ENCODE results near the gene PRMT7. TPM values are rescaled to one million over a fixed set of nuclear protein-coding genes. Genes with fewer than 3 reads are reported as not detected.
A peak's percentile ranks its signal among the peaks of the same experiment; 100 is the strongest.

The PRMT7 gene
- total and polyA plus RNA-seq, 2 donors: 57.9 to 65.5 TPM

- Histone ChIP-seq H3K4me1 (ENCODE audit: control insufficient read depth in 2 of 2, insufficient read depth in 2 of 2, low read length in 2 of 2) (peaks cover 64 to 90% of the 10 kb centered on the region in 2 donors), H3K4me3 (ENCODE audit: low read length in 2 of 2) (no peak overlapping the region), H3K9me3 (ENCODE audit: control insufficient read depth in 2 of 2, insufficient read depth in 1 of 2, low read length in 1 of 2) (peaks cover 1 to 2% of the 10 kb centered on the region in 2 donors), H3K27ac (ENCODE audit: low read depth in 1 of 2, low read length in 1 of 2) (peak overlapping the region; percentile 60 to 64), H3K27me3 (ENCODE audit: control insufficient read depth in 2 of 2, insufficient read depth in 1 of 2, low read length in 1 of 2) (no peaks in the 10 kb centered on the region), H3K36me3 (ENCODE audit: control insufficient read depth in 2 of 2, insufficient read depth in 2 of 2, low read length in 1 of 2) (peaks cover 31 to 66% of the 10 kb centered on the region in 2 donors)
- WGBS: 61% methylated on average over 1 of the region's 1 CpG
- DNase-seq (ENCODE audit: low read depth in 6 of 9, low spot score in 9 of 9): no peak
Measured at GRCh38 chr16:68270353-68270752, 40.5 kb upstream of the PRMT7 start.

- peak in 3 of 9 donors; percentile 74 to 88 (median 74) for DNase-seq (ENCODE audit: low read depth in 6 of 9, low spot score in 9 of 9)
- Histone ChIP-seq H3K9me3 (ENCODE audit: control insufficient read depth in 2 of 2, insufficient read depth in 1 of 2, low read length in 1 of 2) (peaks cover 1 to 2% of the 10 kb centered on the region in 2 donors), H3K27me3 (ENCODE audit: control insufficient read depth in 2 of 2, insufficient read depth in 1 of 2, low read length in 1 of 2) (no peaks in the 10 kb centered on the region), H3K4me3 (ENCODE audit: low read length in 2 of 2) (peak overlapping the region in 1 of 2 donors; percentile 18), H3K27ac (ENCODE audit: low read depth in 1 of 2, low read length in 1 of 2) (peak overlapping the region; percentile 97), H3K36me3 (ENCODE audit: control insufficient read depth in 2 of 2, insufficient read depth in 2 of 2, low read length in 1 of 2) (peaks cover 35 to 76% of the 10 kb centered on the region in 2 donors), H3K4me1 (ENCODE audit: control insufficient read depth in 2 of 2, insufficient read depth in 2 of 2, low read length in 2 of 2) (peaks cover 69 to 95% of the 10 kb centered on the region in 2 donors)
- WGBS: 96% methylated on average over 4 of the region's 4 CpGs
Measured at GRCh38 chr16:68272507-68273209, 38.2 kb upstream of the PRMT7 start.

- Histone ChIP-seq H3K4me1 (ENCODE audit: control insufficient read depth in 2 of 2, insufficient read depth in 2 of 2, low read length in 2 of 2) (peaks cover 67 to 95% of the 10 kb centered on the region in 2 donors), H3K27ac (ENCODE audit: low read depth in 1 of 2, low read length in 1 of 2) (peak overlapping the region; percentile 97), H3K4me3 (ENCODE audit: low read length in 2 of 2) (peak overlapping the region in 1 of 2 donors; percentile 18), H3K9me3 (ENCODE audit: control insufficient read depth in 2 of 2, insufficient read depth in 1 of 2, low read length in 1 of 2) (peaks cover 1 to 2% of the 10 kb centered on the region in 2 donors), H3K27me3 (ENCODE audit: control insufficient read depth in 2 of 2, insufficient read depth in 1 of 2, low read length in 1 of 2) (no peaks in the 10 kb centered on the region), H3K36me3 (ENCODE audit: control insufficient read depth in 2 of 2, insufficient read depth in 2 of 2, low read length in 1 of 2) (peaks cover 29 to 74% of the 10 kb centered on the region in 2 donors)
- DNase-seq (ENCODE audit: low read depth in 6 of 9, low spot score in 9 of 9): no peak
- WGBS: 93% methylated on average over 5 of the region's 5 CpGs
Measured at GRCh38 chr16:68273459-68273858, 37.4 kb upstream of the PRMT7 start.

GRCh38 chr16:68273896-68274295 is 36.9 kb upstream of the PRMT7 start:
- DNase-seq (ENCODE audit: low read depth in 6 of 9, low spot score in 9 of 9): no peak
- no peaks in the 10 kb centered on the region for H3K27me3 ChIP-seq (ENCODE audit: control insufficient read depth in 2 of 2, insufficient read depth in 1 of 2, low read length in 1 of 2)
- H3K36me3 ChIP-seq (ENCODE audit: control insufficient read depth in 2 of 2, insufficient read depth in 2 of 2, low read length in 1 of 2): peaks cover 29 to 72% of the 10 kb centered on the region in 2 donors
- 94% methylated on average over 8 of the region's 8 CpGs for WGBS
- H3K4me1 ChIP-seq (ENCODE audit: control insufficient read depth in 2 of 2, insufficient read depth in 2 of 2, low read length in 2 of 2): peaks cover 67 to 91% of the 10 kb centered on the region in 2 donors
- H3K9me3 ChIP-seq (ENCODE audit: control insufficient read depth in 2 of 2, insufficient read depth in 1 of 2, low read length in 1 of 2): peaks cover 1 to 2% of the 10 kb centered on the region in 2 donors
- H3K4me3 ChIP-seq (ENCODE audit: low read length in 2 of 2): no peak overlapping the region
- H3K27ac ChIP-seq (ENCODE audit: low read depth in 1 of 2, low read length in 1 of 2): peak overlapping the region; percentile 97

- H3K36me3 ChIP-seq (ENCODE audit: control insufficient read depth in 2 of 2, insufficient read depth in 2 of 2, low read length in 1 of 2): peaks cover 30 to 78% of the 10 kb centered on the region in 2 donors
- H3K9me3 ChIP-seq (ENCODE audit: control insufficient read depth in 2 of 2, insufficient read depth in 1 of 2, low read length in 1 of 2): peaks cover 1 to 2% of the 10 kb centered on the region in 2 donors
- 69% methylated on average over 4 of the region's 4 CpGs for WGBS
- no peak for DNase-seq (ENCODE audit: low read depth in 6 of 9, low spot score in 9 of 9)
- H3K4me1 ChIP-seq (ENCODE audit: control insufficient read depth in 2 of 2, insufficient read depth in 2 of 2, low read length in 2 of 2): peaks cover 67 to 94% of the 10 kb centered on the region in 2 donors
- H3K27me3 ChIP-seq (ENCODE audit: control insufficient read depth in 2 of 2, insufficient read depth in 1 of 2, low read length in 1 of 2): no peaks in the 10 kb centered on the region
- peak overlapping the region; percentile 97 for H3K27ac ChIP-seq (ENCODE audit: low read depth in 1 of 2, low read length in 1 of 2)
- H3K4me3 ChIP-seq (ENCODE audit: low read length in 2 of 2): no peak overlapping the region
Measured at GRCh38 chr16:68274441-68274840, 36.4 kb upstream of the PRMT7 start.

- peak in 3 of 9 donors; percentile 74 to 92 (median 78) for DNase-seq (ENCODE audit: low read depth in 6 of 9, low spot score in 9 of 9)
- peak overlapping the region; percentile 25 to 39 for H3K4me3 ChIP-seq (ENCODE audit: low read length in 2 of 2)
- peaks cover 1 to 2% of the 10 kb centered on the region in 2 donors for H3K9me3 ChIP-seq (ENCODE audit: control insufficient read depth in 2 of 2, insufficient read depth in 1 of 2, low read length in 1 of 2)
- peaks cover 66 to 94% of the 10 kb centered on the region in 2 donors for H3K4me1 ChIP-seq (ENCODE audit: control insufficient read depth in 2 of 2, insufficient read depth in 2 of 2, low read length in 2 of 2)
- 3% methylated on average over 4 of the region's 4 CpGs for WGBS
- peaks cover 35 to 78% of the 10 kb centered on the region in 2 donors for H3K36me3 ChIP-seq (ENCODE audit: control insufficient read depth in 2 of 2, insufficient read depth in 2 of 2, low read length in 1 of 2)
- H3K27me3 ChIP-seq (ENCODE audit: control insufficient read depth in 2 of 2, insufficient read depth in 1 of 2, low read length in 1 of 2): no peaks in the 10 kb centered on the region
- H3K27ac ChIP-seq (ENCODE audit: low read depth in 1 of 2, low read length in 1 of 2): peak overlapping the region; percentile 97
Measured at GRCh38 chr16:68275611-68276191, 35.1 kb upstream of the PRMT7 start.

GRCh38 chr16:68276223-68276622 is 34.6 kb upstream of the PRMT7 start:
- Histone ChIP-seq H3K4me1 (ENCODE audit: control insufficient read depth in 2 of 2, insufficient read depth in 2 of 2, low read length in 2 of 2) (peaks cover 70 to 94% of the 10 kb centered on the region in 2 donors), H3K4me3 (ENCODE audit: low read length in 2 of 2) (peak overlapping the region; percentile 25 to 39), H3K9me3 (ENCODE audit: control insufficient read depth in 2 of 2, insufficient read depth in 1 of 2, low read length in 1 of 2) (peaks cover 1 to 2% of the 10 kb centered on the region in 2 donors), H3K27ac (ENCODE audit: low read depth in 1 of 2, low read length in 1 of 2) (peak overlapping the region; percentile 97), H3K27me3 (ENCODE audit: control insufficient read depth in 2 of 2, insufficient read depth in 1 of 2, low read length in 1 of 2) (no peaks in the 10 kb centered on the region), H3K36me3 (ENCODE audit: control insufficient read depth in 2 of 2, insufficient read depth in 2 of 2, low read length in 1 of 2) (peaks cover 36 to 73% of the 10 kb centered on the region in 2 donors)
- no peak for DNase-seq (ENCODE audit: low read depth in 6 of 9, low spot score in 9 of 9)
- 82% methylated on average over 3 of the region's 3 CpGs for WGBS

- no peaks in the 10 kb centered on the region for H3K9me3 ChIP-seq (ENCODE audit: control insufficient read depth in 2 of 2, insufficient read depth in 1 of 2, low read length in 1 of 2)
- peaks cover 32 to 65% of the 10 kb centered on the region in 2 donors for H3K36me3 ChIP-seq (ENCODE audit: control insufficient read depth in 2 of 2, insufficient read depth in 2 of 2, low read length in 1 of 2)
- H3K4me1 ChIP-seq (ENCODE audit: control insufficient read depth in 2 of 2, insufficient read depth in 2 of 2, low read length in 2 of 2): peaks cover 68 to 94% of the 10 kb centered on the region in 2 donors
- WGBS: 92% methylated on average over 13 of the region's 13 CpGs
- DNase-seq (ENCODE audit: low read depth in 6 of 9, low spot score in 9 of 9): peak in 1 of 9 donors; percentile 54
- no peak overlapping the region for H3K4me3 ChIP-seq (ENCODE audit: low read length in 2 of 2)
- H3K27me3 ChIP-seq (ENCODE audit: control insufficient read depth in 2 of 2, insufficient read depth in 1 of 2, low read length in 1 of 2): no peaks in the 10 kb centered on the region
- H3K27ac ChIP-seq (ENCODE audit: low read depth in 1 of 2, low read length in 1 of 2): peak overlapping the region; percentile 65 to 86
Measured at GRCh38 chr16:68279726-68280558, 30.9 kb upstream of the PRMT7 start.

Data from thymus (tissue), 11 donors.